ENCODE measurements around the gene IL22RA1.

IL22RA1 gene

DNA sequence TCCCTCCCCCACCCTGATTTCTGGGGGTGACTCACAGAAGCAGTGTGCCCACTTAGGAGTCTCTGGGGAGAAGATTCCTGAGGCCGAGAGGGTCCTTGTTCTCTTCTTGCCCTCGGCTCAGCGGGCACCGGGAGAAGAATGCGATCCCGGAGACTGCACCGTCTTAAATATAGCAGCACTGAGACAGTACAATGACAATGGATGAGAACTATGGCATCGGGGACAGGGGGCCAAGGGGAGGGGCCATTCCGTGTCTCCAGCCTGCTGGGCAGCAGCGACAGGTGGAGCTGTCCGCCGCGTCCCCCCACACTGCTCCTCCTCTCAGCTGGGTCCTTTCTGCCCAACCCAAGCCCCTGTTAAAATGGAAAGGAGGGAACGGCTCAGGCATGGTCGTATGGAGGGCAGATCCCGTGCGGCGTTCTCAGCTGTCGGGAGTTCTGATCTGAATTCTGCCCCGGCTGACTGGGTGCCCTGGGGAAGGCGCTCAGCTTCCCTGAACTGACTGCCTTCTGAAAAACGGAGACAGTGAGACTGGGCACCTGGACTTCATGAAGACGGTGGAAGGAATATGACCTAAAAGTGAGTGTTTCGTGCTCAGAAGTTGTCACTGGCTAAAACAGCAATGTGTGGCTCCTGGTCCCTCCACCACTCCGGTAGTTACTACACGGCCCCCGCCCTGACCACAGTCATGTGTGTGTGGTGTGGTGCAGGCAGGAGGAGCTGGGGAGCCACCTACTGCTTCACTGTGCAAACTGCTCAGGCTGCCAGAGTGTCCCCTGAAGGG, 30.8 kb downstream of the IL22RA1 start, which contains the start of gene MYOM3:
MYOM3 (minus strand) TSS at position 140 of the 784 bp plus-strand sequence. CDS start 3,499 bp downstream, outside the sequence.
- Histone ChIP-seq H3K27me3 (ENCODE audit: insufficient read depth, low read length, poor library complexity, severe bottlenecking) (no peaks in the 10 kb centered on the region), H4K20me1 (ENCODE audit: insufficient read depth, low read length, poor library complexity, severe bottlenecking) (no peaks in the 10 kb centered on the region), H3K4me1 (ENCODE audit: insufficient read depth, low read length, poor library complexity, severe bottlenecking) (peaks cover 5% of the 10 kb centered on the region), H3K4me2 (ENCODE audit: low read depth, low read length, poor library complexity, severe bottlenecking) (peak within 1 kb of the TSS; percentile 34), H3F3A (ENCODE audit: low read depth) (no peaks in the 10 kb centered on the region), H2AFZ (ENCODE audit: low read length) (no peak within 1 kb of the TSS), H3K79me2 (ENCODE audit: insufficient read depth, low read length) (no peaks in the 10 kb centered on the region), H3K9me2 (replicated peaks; ENCODE audit: low read depth, low read length) (no peaks in the 10 kb centered on the region), H3K9me3 (ENCODE audit: insufficient read depth, low read depth, low read length) (no peaks in the 10 kb centered on the region), H3K9ac (ENCODE audit: low read depth, low read length, poor library complexity, severe bottlenecking) (no peak within 1 kb of the TSS), H3K36me3 (ENCODE audit: insufficient read depth, low read length) (no peaks in the 10 kb centered on the region), H3K4me3 (ENCODE audit: low read length, poor library complexity, severe bottlenecking) (no peak within 1 kb of the TSS)
- TF ChIP-seq, protein P1, sequence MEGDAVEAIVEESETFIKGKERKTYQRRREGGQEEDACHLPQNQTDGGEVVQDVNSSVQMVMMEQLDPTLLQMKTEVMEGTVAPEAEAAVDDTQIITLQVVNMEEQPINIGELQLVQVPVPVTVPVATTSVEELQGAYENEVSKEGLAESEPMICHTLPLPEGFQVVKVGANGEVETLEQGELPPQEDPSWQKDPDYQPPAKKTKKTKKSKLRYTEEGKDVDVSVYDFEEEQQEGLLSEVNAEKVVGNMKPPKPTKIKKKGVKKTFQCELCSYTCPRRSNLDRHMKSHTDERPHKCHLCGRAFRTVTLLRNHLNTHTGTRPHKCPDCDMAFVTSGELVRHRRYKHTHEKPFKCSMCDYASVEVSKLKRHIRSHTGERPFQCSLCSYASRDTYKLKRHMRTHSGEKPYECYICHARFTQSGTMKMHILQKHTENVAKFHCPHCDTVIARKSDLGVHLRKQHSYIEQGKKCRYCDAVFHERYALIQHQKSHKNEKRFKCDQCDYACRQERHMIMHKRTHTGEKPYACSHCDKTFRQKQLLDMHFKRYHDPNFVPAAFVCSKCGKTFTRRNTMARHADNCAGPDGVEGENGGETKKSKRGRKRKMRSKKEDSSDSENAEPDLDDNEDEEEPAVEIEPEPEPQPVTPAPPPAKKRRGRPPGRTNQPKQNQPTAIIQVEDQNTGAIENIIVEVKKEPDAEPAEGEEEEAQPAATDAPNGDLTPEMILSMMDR (conservative IDR thresholded peaks at IDR 0.05; ENCODE audit: low read length) = peak; percentile 72
- no peak for TF ChIP-seq EZH2phosphoT487 (IDR thresholded peaks at IDR 0.05; ENCODE audit: borderline replicate concordance)

DNA sequence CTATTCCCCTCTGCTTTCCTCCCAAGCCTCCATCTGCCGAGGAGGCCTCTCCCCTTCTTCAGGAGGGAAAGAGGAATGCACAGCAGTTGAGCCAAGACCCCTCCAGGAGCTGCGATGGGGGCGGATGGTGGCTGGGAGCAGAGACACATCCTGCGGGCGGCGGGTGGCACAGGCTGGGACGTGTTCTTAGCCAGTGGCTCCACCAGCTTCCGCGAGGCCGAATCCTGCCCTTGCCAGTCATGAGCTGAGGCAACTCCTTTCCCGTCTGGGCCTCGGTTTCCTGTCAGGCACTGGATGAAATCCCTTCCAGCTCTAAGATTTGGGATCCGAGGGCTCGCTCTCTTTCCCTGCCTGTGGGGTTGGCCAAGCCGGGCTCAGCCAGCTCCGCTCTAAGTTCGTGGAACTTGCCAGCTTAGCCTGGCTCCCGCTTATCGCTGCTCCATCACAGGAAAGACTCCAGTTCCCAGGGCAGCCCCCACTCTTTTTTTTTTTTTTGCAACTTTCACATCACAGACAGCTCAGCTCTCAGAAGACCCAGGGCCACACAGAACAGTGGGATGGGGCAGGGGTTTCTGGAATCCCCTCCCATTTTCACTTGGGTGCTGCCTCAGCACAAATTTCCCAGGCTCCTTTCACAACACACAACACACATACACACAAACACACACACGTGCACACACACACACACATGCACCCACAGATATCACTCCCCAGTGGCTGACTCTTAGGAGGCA, 31.5 kb downstream of the IL22RA1 start:
- Histone ChIP-seq H2AFZ (ENCODE audit: low read length) (no peak overlapping the region), H3K9ac (ENCODE audit: low read depth, low read length, poor library complexity, severe bottlenecking) (no peak overlapping the region), H3F3A (ENCODE audit: low read depth) (no peaks in the 10 kb centered on the region), H3K79me2 (ENCODE audit: insufficient read depth, low read length) (no peaks in the 10 kb centered on the region), H4K20me1 (ENCODE audit: insufficient read depth, low read length, poor library complexity, severe bottlenecking) (no peaks in the 10 kb centered on the region), H3K36me3 (ENCODE audit: insufficient read depth, low read length) (no peaks in the 10 kb centered on the region), H3K9me2 (replicated peaks; ENCODE audit: low read depth, low read length) (no peaks in the 10 kb centered on the region), H3K9me3 (ENCODE audit: insufficient read depth, low read depth, low read length) (no peaks in the 10 kb centered on the region), H3K4me3 (ENCODE audit: low read length, poor library complexity, severe bottlenecking) (no peak overlapping the region), H3K4me1 (ENCODE audit: insufficient read depth, low read length, poor library complexity, severe bottlenecking) (peaks cover 5% of the 10 kb centered on the region), H3K27me3 (ENCODE audit: insufficient read depth, low read length, poor library complexity, severe bottlenecking) (no peaks in the 10 kb centered on the region), H3K4me2 (ENCODE audit: low read depth, low read length, poor library complexity, severe bottlenecking) (no peak overlapping the region)
- TF ChIP-seq, protein P1 (conservative IDR thresholded peaks at IDR 0.05; ENCODE audit: low read length) = no peak
- TF ChIP-seq EZH2phosphoT487 (IDR thresholded peaks at IDR 0.05; ENCODE audit: borderline replicate concordance) = no peak

DNA sequence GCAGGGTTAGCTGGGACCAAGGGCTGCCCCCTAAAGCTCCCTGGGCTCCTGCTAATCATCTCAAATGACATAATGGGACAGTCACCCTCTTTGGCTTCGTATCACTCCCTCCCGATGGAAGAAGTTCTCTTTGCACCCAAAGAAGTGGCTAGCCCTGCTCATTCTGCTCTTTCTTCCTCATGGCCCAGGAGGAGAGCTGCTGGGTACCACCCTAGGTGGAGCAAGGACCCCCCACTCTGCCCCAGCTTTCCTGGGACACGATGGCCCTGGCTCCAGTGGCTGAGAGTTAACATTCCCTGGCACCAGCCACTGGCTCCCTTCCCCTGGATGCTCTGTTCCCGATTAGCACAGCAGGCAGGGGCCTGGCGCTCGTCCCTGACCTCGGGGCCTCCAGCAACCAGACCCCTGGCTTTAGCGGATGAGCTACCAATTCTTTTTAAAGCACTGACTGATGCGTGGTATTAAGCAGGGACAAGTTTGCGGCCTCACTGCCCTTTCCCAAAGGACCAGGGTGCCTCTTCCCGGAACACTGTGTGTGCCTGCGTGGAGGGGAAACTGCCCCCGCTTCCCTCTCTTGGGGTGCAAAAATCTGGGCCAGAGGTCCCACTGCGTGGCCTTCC, 32.2 kb downstream of the IL22RA1 start:
- Histone ChIP-seq H4K20me1 (ENCODE audit: insufficient read depth, low read length, poor library complexity, severe bottlenecking) (no peaks in the 10 kb centered on the region), H3K4me3 (ENCODE audit: low read length, poor library complexity, severe bottlenecking) (no peak overlapping the region), H3K27me3 (ENCODE audit: insufficient read depth, low read length, poor library complexity, severe bottlenecking) (no peaks in the 10 kb centered on the region), H3K4me1 (ENCODE audit: insufficient read depth, low read length, poor library complexity, severe bottlenecking) (peaks cover 5% of the 10 kb centered on the region), H3K9me3 (ENCODE audit: insufficient read depth, low read depth, low read length) (no peaks in the 10 kb centered on the region), H2AFZ (ENCODE audit: low read length) (no peak overlapping the region), H3K79me2 (ENCODE audit: insufficient read depth, low read length) (no peaks in the 10 kb centered on the region), H3F3A (ENCODE audit: low read depth) (no peaks in the 10 kb centered on the region), H3K9me2 (replicated peaks; ENCODE audit: low read depth, low read length) (no peaks in the 10 kb centered on the region), H3K4me2 (ENCODE audit: low read depth, low read length, poor library complexity, severe bottlenecking) (no peak overlapping the region), H3K36me3 (ENCODE audit: insufficient read depth, low read length) (no peaks in the 10 kb centered on the region), H3K9ac (ENCODE audit: low read depth, low read length, poor library complexity, severe bottlenecking) (no peak overlapping the region)
- TF ChIP-seq, protein P1 (conservative IDR thresholded peaks at IDR 0.05; ENCODE audit: low read length) = no peak
- TF ChIP-seq EZH2phosphoT487 (IDR thresholded peaks at IDR 0.05; ENCODE audit: borderline replicate concordance) = no peak

Data from Loucy (cell line).